ENCODE data around the gene GOLGA7B.

The GOLGA7B gene

DNA sequence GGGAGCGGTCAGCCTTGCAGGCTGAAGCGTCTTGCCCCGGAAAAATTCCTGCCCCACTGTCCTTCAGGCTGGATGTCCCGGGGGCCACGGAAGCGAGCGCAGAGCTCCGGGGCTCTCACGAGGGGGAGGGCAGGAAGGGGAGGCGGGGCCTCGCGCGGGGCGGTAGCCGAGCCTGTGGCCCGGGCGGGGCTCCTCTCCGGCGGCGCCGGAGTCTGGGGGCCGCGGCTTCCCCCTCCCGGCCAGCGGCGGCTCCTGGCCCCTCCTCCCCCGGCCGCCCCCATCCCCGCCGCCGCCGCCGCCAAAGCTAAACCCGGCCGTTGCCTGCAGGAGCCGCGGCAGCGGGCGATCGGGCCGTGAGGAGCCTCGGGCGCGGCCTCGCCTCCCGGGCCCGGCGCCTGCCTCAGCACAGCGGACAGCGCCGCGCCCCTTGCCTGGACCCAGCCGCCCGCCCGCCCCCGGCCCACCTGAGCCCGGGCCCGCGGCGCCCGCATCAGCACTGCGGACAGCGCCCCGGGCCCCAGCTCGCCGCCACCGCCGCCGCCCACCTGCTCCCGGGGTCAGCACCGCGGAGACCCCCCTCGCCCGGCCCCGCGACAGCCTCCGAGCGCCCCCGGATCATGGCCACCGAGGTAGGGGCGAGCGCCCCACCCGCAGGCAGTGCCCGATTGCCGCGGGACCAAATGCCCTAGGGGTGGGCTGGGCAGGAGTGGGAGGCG is at the start of gene GOLGA7B:
Gene GOLGA7B (plus strand): TSS at position 157 of the 716 bp plus-strand sequence. CDS start 461 bp downstream, at position 618.
- peak; percentile 35 for DNase-seq (ENCODE audit: low spot score)

DNA sequence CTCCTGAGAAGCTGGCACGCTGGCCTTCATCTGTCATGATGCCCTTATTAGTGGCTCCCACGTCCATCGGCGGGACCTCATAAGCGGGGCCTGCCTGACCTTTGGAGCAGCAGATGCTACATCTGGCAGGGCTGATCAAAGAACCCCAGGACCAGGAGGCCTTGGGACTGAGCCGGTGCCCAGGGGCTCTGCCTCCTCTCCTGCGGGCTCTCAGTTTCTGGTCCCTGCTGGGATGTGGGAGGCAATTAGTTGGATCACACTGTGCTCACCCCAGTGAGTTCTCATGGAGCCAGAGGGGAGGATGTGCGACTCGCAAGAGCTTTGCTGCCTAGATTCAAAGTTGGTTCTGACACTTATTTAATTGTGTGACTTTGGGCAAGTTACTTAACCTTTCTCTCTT is 49.2 kb upstream of the GOLGA7B start:
- DNase-seq (ENCODE audit: low spot score), result no peak

DNA sequence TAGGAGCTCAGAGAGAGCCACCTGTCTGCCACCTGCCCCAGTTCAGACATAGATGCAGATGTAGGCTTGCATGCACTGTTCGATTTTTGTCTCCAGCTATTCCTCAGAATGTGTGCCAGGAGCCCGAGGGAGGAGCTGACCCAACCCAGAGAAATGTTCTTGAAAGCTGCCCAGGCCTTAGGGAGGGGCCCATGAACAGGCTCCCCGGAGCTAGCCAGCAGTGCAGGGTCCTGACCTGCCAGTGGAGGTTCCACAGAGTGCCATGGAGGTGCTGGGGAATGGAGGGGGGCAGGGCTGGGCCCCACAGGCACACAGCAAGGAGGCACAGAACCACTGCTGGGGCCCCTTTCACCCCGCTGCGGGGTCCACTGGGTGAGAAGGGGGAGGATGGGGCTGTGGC is 48.2 kb upstream of the GOLGA7B start:
- no peak for DNase-seq (ENCODE audit: low spot score)

DNA sequence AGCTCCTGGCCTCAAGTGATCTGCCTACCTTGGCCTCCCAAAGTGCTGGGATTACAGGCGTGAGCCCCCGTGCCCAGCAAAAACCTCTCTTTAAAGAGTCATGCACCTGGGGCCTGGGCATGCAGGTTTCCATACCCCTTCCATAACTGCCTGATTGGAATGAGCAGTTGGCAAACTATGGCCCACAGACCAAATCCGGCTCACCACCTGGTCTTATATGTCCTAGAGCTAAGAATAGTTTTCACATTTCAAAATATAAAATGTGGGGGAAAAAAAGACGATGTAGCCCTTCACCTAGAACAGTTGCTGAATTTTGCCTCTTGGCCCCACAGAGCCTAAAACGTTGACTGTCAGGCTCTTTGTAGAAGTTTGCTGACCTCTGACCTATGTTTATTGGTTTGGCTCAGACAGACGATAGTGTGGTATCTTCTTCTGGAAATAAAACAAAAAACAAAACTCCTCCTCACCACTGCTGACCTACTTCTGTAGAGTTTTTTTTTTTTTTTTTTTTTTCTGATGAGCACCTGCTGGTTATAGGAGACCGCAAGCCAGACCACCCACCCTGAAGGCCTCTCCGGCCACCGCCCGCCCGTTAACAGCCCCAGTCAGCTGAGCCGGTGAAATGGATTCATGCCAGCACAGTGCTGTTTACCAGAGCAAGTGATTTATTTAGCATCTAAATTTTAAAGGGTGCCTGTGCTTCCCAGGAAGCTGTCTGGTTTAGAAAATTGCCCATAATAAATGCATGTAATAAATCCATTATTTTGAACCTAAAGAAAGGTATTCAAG is 44.4 kb upstream of the GOLGA7B start:
- no peak for DNase-seq (ENCODE audit: low spot score)

DNA sequence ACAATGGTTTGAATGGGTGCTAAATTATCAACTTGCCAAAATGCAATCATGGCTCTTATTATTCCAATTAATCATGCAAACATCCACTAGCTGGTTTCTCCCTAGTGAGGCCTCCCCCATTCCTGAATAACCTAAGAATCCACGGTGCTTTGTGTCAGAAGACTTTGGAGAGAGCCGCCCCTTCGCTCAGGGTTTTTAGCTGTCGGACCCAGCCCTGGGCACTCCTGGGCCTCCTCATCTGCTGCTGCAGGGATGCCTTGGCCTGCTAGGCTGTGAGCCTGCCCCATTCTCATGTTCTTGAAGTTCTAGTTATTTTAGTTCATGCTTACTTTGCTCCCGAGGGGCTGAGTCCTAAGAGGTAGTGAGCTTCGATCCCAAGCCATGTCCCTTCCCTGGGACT is 43.7 kb upstream of the GOLGA7B start:
- no peak for DNase-seq (ENCODE audit: low spot score)

DNA sequence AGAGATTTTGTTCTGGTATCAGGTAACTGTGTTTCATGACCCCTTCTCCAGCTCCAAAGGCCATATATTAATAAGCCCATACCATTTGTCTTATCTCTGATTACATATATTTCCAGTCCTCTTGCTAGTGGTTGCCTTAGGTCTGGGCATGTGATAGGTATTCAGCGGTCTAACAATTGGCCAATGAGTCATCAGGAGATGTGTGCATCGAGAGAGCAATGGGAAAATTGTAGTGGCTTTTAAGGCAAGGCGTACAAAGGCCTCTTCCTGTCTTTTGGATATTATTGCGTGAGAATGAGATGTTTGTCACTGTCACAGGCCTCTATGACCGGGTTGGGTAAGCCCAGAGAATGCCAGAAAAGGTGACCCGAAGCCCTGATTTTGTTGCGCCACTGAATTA is 39.2 kb upstream of the GOLGA7B start:
- DNase-seq (ENCODE audit: low spot score), result no peak

DNA sequence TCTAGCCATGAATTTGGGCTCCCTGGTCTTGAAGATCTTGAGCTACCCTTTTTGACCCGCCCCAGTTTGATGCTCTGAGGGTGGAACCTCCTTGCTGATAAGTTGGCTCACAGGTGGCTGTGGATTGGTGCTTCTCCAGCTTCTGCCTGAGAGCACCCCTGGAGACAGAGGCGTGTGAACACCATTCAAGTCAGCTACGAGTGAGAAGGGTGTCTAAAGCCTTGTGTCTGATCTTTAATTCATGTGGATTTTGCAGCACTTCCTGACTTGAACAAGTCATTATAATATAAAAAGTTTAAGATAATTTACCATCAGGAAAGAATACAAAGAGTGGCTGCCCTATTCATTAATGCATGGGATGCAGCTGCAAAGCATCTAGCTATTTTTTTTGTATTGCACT is 37.7 kb upstream of the GOLGA7B start:
- no peak for DNase-seq (ENCODE audit: low spot score)

DNA sequence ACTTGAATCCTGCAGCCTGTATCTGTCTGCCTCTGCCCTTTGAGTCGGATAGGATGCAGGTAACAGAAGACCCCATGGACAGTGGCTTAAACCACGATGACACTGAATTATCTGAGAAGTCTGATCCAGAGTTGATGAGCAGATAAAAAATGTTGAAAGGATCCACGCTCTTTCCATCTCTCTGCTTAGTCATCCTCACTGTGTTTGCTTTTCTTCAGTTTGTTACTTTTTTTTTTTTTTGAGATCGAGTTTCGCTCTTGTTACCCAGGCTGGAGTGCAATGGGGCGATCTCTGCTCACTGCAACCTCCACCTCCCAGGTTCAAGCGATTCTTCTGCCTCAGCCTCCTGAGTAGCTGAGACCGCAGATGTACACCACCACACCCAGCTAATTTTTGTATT is 36.9 kb upstream of the GOLGA7B start:
- DNase-seq (ENCODE audit: low spot score), result no peak

DNA sequence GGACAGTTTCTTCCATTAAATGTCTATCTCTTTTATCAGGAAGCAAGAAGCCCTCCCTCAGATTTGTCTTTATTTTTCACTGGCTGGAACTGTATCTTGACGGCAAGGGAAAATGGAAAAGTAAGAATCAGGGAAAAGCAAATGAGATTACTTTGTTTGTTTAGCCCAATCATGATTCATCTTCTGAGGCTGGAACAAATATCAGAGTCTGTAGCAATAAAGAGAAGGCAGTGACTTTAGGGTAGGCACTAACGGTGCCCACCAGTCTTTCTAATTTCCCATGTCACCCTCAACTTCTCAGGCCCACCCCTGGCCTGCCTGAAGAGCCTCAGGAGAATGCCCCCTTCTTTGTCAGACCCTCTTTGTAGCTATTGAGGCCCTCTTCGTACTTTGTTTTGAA is 36.3 kb upstream of the GOLGA7B start:
- DNase-seq (ENCODE audit: low spot score), result no peak

DNA sequence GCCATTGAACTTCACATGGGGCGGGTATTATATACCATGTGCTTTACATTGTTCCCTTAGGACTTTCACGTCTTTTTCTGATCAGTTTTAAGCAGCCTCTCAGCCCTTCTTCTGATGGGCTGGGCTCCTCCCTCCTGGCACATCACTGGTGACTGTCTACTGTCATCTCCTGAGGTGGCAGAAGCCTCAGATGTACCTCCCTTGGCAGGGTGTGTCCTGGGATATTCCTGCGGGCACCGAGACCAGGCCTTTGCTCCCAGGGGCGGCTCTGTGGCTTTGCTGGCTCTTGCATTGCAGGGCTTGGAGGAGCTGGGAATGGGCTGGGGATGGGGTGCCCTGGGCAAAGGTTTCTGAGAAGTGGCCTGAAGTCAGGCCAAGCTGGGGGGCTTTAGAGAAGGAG is 34.6 kb upstream of the GOLGA7B start:
- no peak for DNase-seq (ENCODE audit: low spot score)

DNA sequence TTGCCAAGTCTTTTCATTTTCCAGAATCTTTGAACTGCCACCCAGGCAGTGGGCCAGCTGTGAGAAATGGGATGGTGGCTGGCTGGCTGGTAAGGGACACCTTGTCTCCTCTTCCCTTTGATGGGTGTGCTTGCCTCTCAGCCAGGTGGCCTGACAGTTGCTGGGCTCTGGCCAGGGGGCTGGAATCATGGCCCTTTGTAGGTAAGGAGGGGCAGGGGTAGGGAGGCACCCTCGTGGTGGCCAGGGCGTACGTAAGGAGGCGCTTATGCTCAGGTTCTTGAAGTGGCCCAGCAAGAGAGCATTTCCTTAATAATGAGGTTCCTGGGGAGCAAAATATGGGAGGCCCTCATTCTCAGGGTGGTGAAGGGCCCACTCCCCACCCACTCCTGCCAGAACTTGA is 33.0 kb upstream of the GOLGA7B start:
- DNase-seq (ENCODE audit: low spot score), result no peak

DNA sequence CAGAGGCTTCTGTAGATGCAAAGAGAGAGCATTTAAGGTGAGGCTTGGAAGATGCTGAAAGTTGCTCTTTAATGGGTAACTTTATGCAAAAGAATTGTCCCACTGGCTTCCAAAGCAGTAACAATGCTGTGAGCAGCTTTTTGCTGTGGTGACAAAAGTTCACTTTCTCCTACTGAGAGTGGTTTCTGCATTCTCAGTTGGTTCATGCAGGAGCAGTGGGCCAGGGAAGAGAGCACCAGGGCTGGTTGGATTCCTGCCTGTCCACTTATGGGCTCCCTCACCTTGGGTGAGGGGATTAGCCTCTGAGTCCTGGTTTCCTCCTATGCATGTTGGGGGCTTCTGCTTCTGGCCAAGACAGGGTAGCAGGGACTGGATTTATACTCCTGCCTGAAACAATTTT is 31.1 kb upstream of the GOLGA7B start:
- DNase-seq (ENCODE audit: low spot score), result no peak

DNA sequence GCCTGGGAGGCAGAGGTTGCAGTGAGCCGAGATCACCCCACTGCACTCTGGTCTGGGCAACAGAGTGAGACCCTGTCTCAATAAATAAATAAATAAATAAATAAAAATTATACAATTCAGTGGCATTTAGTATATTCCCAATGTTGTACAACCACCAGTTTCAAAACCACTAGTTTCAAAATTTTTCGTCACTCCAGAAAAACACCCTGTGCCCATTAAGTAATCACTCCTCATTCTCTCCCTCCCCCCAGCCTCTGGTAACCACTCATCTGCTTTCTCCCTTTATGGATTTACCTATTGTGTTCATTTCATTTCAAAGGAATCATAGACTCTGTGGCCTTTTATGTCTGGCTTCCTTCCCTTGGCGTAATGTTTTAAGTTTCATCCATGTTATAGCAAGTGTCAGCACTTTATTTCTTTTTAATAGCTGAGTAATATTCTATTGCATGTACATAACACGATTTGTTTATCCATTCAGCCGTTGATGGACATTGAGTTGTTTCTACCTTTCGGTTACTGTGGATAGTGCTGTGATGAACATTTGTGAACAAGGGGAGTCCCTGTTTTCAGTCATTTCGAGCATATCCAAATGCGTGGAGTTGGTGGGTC is 29.4 kb upstream of the GOLGA7B start:
- no peak for DNase-seq (ENCODE audit: low spot score)

DNA sequence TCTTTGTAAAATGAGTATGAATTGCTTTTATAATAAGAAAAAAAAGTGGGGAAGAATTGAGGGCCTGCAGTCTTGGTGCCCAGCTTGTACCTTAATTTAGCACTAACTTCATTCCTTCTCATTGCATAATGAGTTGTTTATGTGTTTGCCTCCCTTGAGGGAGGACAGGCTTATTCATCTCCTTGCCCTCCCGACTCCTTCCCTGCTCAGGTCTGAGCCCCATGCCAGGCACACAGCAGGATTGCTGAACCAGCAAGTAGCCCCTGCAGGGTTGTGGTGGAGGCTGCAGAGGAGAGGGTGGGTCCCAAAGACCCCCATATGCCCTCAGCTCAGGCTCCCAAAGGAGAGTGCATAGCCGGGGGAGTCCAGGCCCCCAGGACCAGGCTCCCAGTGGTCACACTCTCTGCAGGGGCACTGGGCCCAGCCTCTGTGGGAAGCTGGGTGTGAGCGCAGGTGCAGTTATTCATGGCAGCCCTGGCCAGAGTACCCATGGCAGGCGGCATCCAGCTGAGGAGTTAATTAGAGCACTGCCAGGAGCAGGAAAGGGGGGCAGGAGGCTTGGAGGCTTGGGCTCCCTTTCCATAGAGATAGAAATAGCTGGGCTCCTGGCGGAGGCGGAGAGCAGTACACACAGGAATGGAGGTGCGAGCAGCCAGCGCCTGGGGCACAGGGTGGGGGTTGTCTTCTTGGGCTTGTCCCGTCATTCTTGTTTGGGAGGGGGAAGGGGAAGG is 28.2 kb upstream of the GOLGA7B start:
- no peak for DNase-seq (ENCODE audit: low spot score)

DNA sequence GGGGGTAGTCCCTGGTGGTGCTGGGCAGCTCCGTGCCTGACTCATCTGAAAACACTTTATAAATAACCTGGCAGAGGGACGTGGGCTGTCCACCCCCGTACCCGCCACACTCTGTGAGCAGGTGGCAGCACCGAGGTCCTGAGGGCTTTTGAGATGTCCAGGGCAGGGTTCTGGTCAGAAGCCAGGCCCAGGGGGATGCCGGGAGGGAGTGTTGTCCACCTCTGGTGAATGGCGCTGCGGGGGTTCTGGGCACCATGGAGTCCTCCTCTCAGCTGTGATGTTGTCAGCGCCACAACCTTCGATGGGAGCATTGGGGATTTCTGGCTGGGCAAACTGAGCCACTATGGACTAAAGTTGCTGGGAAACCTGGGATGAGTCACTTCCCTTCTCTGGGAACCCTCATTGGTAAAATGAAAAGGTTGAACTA is 27.4 kb upstream of the GOLGA7B start:
- DNase-seq (ENCODE audit: low spot score), result no peak

DNA sequence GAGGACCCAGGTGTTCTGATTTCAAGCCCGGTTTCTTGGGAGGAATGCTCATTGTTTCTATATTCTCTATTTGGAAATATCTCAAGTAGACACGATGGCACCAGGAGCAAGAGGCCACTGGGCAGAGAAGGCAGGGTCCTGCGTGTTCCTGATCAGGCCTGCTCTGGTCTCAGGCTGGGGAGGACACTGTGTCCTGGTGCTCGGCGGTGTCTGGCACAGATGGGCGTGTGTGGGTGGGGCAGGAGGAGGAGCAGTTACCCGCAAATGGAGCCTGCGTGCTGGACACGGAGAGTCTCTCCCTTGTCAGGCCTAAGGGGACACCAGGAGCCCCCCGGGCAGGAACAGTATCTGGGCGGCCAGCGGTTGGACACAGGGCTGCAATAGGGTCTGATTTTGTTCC is 25.9 kb upstream of the GOLGA7B start:
- no peak for DNase-seq (ENCODE audit: low spot score)

DNA sequence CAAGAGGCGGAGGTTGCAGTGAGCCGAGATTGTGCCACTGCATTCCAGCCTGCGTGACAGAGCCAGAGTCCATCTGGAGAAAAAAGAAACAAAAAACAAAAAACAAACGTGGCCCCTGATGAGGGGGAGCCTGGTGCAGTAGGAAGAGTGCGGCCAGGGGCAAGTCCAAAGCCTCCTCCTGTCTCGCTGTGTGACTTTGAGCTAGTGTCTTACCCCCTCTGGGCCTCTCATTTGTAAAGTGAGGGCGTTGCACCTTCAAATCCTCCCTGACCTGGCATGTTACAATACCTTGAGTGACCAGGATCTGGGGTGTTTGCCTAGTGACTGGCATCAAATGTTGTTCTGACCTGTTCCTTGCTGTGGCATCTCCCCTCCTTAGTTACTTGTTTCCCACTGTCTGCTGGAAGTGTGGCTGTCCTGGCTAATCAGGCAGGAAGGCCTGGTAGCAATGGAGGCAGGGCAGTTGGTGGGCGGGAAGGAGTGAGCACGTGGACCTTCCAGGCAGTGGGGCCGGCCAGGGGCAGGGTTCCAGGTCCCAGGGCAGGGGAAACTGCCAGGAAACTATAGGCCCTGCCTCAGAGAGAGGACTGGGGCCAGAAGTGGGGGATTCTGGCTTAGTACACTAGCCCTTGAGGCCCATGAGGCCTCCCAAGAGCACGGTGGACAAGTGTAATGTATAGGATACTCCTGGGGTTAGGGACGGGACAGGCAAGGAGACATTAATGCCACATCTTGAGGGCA is 24.5 kb upstream of the GOLGA7B start:
- DNase-seq (ENCODE audit: low spot score), result no peak

DNA sequence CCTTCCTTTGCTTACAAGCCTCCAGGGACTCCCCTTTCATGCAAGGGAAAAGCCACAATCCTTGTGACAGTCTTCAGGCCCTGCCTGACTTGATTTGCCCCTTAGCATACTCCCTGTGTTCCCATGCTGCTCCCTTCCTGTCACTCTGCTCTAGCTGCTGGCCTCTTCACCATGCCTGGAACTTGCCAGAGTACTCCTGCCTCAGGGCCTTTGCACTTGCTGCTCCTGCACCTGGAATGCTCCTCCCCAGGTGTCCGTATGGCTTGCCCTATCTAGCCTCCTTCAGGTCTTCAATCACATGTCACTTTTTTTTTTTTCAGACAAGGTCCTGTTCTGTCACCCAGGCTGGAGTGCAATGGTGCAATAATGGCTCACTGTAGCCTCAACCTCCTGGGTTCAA is 22.8 kb upstream of the GOLGA7B start:
- no peak for DNase-seq (ENCODE audit: low spot score)

DNA sequence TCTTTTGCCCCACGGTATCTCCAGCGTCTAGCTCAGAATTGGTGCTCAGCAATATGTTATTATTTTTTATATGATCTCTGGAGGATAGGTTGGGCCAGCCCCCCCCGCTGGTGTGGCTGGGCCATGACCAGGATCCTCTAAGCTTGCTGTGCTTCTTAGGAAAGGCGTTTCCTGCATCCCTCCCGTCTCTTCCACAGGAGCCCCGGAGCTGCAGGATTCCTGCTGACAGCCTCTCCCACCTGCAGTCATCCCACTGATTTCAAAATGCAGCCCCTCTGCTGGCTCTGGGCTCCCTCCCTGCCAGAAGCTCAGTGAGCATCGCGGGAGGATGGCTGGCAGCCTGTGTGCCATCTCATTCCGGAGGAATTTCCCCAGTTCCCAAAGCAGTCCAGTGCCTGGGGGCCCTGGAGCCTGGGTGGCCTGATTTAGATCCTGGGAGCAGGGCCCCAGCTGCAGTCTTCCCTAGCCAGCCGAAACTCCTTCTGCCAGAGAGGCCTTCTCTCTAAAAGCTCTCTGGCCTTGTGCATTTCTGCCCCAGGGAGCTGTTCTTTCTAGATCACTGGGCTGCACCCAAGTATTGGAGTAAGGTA is 21.8 kb upstream of the GOLGA7B start:
- no peak for DNase-seq (ENCODE audit: low spot score)

DNA sequence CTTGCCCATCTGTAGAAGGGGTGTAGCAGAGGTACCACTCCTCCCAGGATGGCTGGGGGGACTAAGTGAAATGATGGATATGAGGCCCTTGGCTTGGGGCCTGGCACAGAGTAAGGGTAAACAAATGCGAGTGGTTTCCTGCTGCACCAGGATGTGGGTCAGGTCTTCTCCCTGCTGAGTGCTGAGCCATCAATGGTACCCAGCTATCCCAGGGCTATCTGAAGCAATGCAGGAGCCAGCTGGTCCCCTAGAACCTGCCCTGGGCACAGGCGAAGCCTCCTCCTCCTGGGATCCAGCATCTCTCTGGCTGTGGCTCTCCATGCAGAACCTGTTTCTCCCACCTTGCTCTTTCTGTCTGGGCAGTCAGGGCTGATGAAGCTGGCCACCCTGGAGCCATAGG is 20.9 kb upstream of the GOLGA7B start:
- no peak for DNase-seq (ENCODE audit: low spot score)

DNA sequence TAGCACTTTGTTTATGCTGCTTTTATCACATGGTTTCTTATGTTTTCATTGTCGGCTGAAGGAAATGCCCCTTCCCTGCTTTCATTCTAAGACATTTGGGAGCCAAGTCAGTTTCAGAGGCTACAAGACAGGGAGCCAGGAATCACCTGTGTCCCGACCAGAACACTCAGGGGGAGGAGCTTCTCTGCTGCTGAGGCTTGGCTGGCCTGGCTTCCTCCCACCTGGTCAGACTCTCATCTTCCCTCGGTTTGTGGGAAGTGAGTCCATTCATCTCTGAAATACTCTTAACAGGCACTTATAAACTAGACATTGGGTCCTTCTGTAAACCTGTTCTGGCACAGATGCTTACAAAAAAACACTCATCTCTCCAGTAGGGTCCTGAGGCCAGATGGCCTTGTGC is 19.6 kb upstream of the GOLGA7B start:
- no peak for DNase-seq (ENCODE audit: low spot score)

DNA sequence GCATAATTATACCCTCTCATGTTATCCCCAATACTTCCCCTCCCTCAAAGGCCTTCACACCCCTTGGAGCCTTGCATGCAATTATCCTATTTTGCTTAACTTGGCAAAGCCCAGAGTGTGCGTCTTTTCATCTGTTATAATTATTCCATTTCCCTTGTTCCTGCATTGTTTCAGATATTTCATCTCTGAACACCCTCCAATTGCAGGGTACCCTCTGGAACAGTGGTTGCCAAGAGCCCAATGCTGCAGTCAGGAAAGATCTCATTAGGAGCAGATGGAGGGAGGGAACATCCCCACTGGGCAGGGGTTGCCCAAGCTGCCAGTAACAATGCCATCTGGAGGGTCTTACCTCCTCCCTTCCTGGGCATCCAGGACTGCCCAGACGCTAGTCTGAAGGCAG is 18.4 kb upstream of the GOLGA7B start:
- no peak for DNase-seq (ENCODE audit: low spot score)

Measured in hepatic stellate cell (primary cell).